Right lobe of liver (tissue), 6 donors: ENCODE measurements around the gene YIPF7. TPM values are rescaled to one million over a fixed set of nuclear protein-coding genes. Genes with fewer than 3 reads are reported as not detected.

Experiments used
- ATAC-seq, 4 donors: fragments of 200-7000 bp; cut with Tn5 transposase; one replicate each; pipeline ENCODE4 v1.9.1; 2020; ENCODE audit warnings: mild to moderate bottlenecking in 4 of 4, moderate library complexity in 4 of 4
- DNase-seq, 3 donors: peaks; one replicate each; pipeline ENCODE4 v3.0.0-alpha.2; 2020
- H3K27ac ChIP-seq, 3 donors: fragments of 200-600 bp; one replicate each; pipeline ENCODE4 v1.8.0; 2022
- H3K27me3 ChIP-seq, 2 donors: fragments of 200-600 bp; one replicate each; pipeline ENCODE4 v1.8.0; 2022
- H3K36me3 ChIP-seq, 4 donors: fragments of 200-600 bp; sonication (generic) in 1 of 4; one replicate each; pipeline versions ENCODE4 v1.5.1 to v1.8.0; 2017 to 2022; ENCODE audit warnings: control low read depth in 1 of 4
- H3K4me1 ChIP-seq, 4 donors: fragments of 200-600 bp; sonication (generic) in 1 of 4; one replicate each; pipeline versions ENCODE4 v1.5.1 to v1.8.0; 2017 to 2022; ENCODE audit warnings: control low read depth in 1 of 4
- H3K4me3 ChIP-seq, 3 donors: fragments of 200-600 bp; one replicate each; pipeline ENCODE4 v1.8.0; 2022
- H3K9me3 ChIP-seq, 4 donors: fragments of 200-600 bp; sonication (generic) in 1 of 4; one replicate each; pipeline versions ENCODE4 v1.5.1 to v1.8.0; 2017 to 2022; ENCODE audit warnings: control low read depth in 1 of 4
- CTCF ChIP-seq, 4 donors: fragments of 200-600 bp in 3 of 4; fragments of 450-650 bp in 1 of 4; IDR thresholded peaks; one replicate each; pipeline versions ENCODE4 v1.5.1 to v1.8.0; 2016 to 2022; ENCODE audit warnings: antibody characterized with exemption in 4 of 4, mild to moderate bottlenecking in 2 of 4
- POLR2A ChIP-seq: fragments of 450-650 bp; IDR thresholded peaks from one replicate; pipeline ENCODE4 v1.6.1; 2017; ENCODE audit warnings: antibody characterized with exemption, mild to moderate bottlenecking
- WGBS: methylation state at CpG from one replicate; pipeline ENCODE4 v1.1.6; 2018; ENCODE audit warnings: low coverage, low lambda C conversion rate; ENCODE audit not compliant: insufficient coverage; ENCODE audit errors: missing lambda C conversion rate; 5-methylcytosine and 5-hydroxymethylcytosine counted together
- intact Hi-C, 2 donors: fragments of 100-400 bp; cut with DNase I; formaldehyde crosslinking; loops; one replicate each; pipeline versions ENCODE4 v1.11.2 to v1.14.1; 2022
- total RNA-seq, 6 experiments: library from RNA; depleted of rRNA in 2 of 6; stranded (reverse); fragments of >200 nt in 2 of 6; fragmentation: NEBNext Ultra II Directional in 3 of 6; extraction: Animal tissue kit (Norgen Biotek cat#: 25700) in 3 of 6; gene quantifications; one replicate each; pipeline versions ENCODE4 v1.1.0 to v1.2.4, GENCODE V29; 2016 to 2023
- donor health status: DM: no; HTN: yes; CAD: no.
- donor health status: DM: no; HTN: no; CAD: no.
- donor health status: DM: no; HTN: no; CAD: no.
- donor health status: DM: no; HTN: yes; CAD: no.
- donor health status: DM: no; HTN: yes; CAD: no.

Gene YIPF7
- total RNA-seq, 6 experiments from 2014 or later = not detected

GRCh38 chr4:44661940-44662622 lies 10.7 kb upstream of the YIPF7 start:
- H3K4me1 ChIP-seq = no peaks in the 10 kb centered on the region
- ATAC-seq (no peak), DNase-seq (no peak)
- intact Hi-C loops = no loop called here
- no peaks in the 10 kb centered on the region for H3K27me3 ChIP-seq
- H3K9me3 ChIP-seq = no peaks in the 10 kb centered on the region
- no peaks in the 10 kb centered on the region for H3K36me3 ChIP-seq
- H3K27ac ChIP-seq = no peak overlapping the region
- no peak overlapping the region for H3K4me3 ChIP-seq
- 50% methylated on average over 1 of the region's 1 CpG for WGBS
- no peak for TF ChIP-seq CTCF (IDR thresholded peaks at IDR 0.05)
- TF ChIP-seq POLR2A = no peak

- no peak for TF ChIP-seq POLR2A
- TF ChIP-seq CTCF (IDR thresholded peaks at IDR 0.05) = no peak
- H3K9me3 ChIP-seq = no peaks in the 10 kb centered on the region
- ATAC-seq = no peak
- intact Hi-C loops = no loop called here
- H3K27ac ChIP-seq = no peak overlapping the region
- no peaks in the 10 kb centered on the region for H3K4me1 ChIP-seq
- no peaks in the 10 kb centered on the region for H3K27me3 ChIP-seq
- no peaks in the 10 kb centered on the region for H3K36me3 ChIP-seq
- WGBS = 34% methylated on average over 3 of the region's 3 CpGs
- no peak overlapping the region for H3K4me3 ChIP-seq
- no peak for DNase-seq
Observed at GRCh38 chr4:44660396-44660795, 9.0 kb upstream of the YIPF7 start.

- ATAC-seq (no peak), DNase-seq (no peak)
- H3K27ac ChIP-seq = no peak overlapping the region
- H3K36me3 ChIP-seq = no peaks in the 10 kb centered on the region
- no peaks in the 10 kb centered on the region for H3K9me3 ChIP-seq
- intact Hi-C loops = no loop called here
- H3K27me3 ChIP-seq = no peaks in the 10 kb centered on the region
- H3K4me1 ChIP-seq = no peaks in the 10 kb centered on the region
- H3K4me3 ChIP-seq = no peak overlapping the region
- WGBS = 25% methylated on average over 1 of the region's 1 CpG
- TF ChIP-seq CTCF (IDR thresholded peaks at IDR 0.05) (no peak), POLR2A (no peak)
Observed at GRCh38 chr4:44652002-44652401, 577 bp upstream of the YIPF7 start.

DNA sequence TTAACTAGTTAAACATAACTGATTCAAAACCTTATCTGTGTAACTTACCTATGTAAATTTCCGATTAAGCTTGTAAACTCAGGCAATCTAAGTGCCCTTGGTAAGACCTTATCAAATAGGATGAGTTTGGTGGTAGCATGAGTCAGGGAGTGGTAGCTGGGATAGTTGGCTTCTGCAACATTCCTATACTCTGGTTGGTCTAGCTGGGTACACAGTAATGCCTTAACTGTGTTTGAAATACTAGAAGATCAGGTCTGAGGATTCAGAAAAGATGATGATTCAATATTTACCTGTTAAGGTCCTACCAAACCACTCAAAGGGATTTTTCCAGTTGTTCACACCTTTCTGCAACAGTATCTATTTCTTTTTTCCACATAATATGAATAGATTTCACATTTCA lies 5.3 kb downstream of the YIPF7 start:
- no peaks in the 10 kb centered on the region for H3K4me1 ChIP-seq
- no peak overlapping the region for H3K27ac ChIP-seq
- no peaks in the 10 kb centered on the region for H3K36me3 ChIP-seq
- H3K9me3 ChIP-seq = no peaks in the 10 kb centered on the region
- no peak overlapping the region for H3K4me3 ChIP-seq
- no peaks in the 10 kb centered on the region for H3K27me3 ChIP-seq
- WGBS = 40% methylated on average over 1 of the region's 1 CpG
- TF ChIP-seq CTCF (IDR thresholded peaks at IDR 0.05) (no peak), POLR2A (no peak)
- no peak for ATAC-seq
- DNase-seq = no peak
- intact Hi-C loops = no loop called here
